AML-193 (cell line): ENCODE data around the gene TES.
"Not testable (repeated sequence)": the region's sequence is repeated elsewhere in the genome, so short reads cannot be mapped to it uniquely, and the experiment has no call there.

Experiments
- DNase-seq, 2 experiments: peaks; one replicate each; lab custom pipeline; 2025; lab: John Stamatoyannopoulos, UW

The TES gene

DNA sequence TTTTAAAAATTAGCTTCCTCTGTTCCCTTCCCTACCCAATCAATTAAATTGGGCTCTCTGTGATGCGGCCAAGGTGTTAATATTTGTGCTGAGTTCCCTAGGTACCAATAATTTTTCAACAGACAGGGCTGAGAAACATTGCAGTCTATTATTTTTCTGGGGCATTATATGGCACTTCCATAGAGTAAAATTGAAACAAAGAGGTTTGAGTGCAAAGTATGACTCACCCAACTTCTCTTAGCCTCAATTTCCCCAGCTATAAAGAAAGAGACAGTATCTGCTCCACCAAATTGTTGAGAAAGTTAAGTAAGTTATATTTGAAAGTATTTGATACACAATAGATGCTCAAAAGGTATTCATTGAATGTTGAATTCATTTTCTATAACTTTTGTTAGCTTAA is 74.9 kb downstream of the TES start:
- no peak for DNase-seq

DNA sequence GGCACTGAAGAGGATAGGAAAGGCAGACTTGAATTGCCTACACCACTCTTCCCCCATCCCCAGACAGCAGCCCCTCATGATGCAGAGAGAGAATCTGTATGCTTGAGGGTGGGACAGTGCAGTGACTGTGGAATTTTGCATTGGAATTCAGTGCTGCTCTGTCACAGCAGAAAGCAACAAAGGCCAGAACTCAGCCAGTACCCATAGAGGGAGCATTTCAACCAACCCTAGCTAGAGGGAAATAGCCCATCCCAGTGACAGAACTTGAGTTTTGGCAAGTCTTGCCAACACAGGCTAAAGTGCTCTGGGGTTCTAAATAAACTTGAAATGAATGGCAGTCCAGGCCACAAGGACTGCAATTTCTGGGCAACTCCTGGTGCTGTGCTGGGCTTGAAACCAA is 80.4 kb downstream of the TES start:
- DNase-seq: no peak

DNA sequence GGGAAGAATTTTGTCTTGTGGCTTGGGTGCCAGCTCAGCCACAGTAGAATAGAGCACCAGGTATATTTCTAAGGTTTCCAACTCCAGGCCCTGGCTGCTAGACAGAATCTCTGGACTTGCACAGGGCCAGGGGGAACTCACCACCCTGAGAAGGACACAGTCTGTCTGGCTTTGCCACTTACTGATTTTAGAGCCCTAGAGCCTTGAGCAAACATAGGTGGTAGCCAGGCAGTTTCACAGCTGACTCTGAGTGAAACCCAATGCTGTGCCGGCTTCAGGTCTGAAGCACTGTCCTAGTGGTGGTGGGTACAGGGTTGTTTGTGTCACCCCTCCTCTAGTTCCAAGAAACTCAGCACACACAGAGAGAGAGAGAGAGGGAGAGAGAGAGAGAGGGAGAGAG is 81.6 kb downstream of the TES start:
- DNase-seq: no peak

DNA sequence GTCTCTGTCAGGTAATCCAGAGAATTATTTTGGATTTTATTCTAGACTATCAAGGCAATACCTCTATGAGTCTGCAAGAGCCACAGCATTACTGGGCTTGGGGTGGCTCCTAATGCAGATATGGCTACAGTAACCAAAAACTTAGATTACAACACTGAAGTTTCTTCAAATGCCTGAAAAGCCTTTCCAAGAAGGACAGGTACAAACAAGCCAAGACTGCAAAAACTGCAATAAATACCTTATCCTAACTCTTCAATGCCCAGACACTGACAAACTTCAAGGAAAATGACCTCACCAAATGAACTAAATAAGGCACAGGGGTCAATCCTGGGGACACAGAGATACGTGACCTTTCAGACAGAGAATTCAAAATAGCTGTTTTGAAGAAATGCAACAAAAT is 82.0 kb downstream of the TES start:
- no peak for DNase-seq

DNA sequence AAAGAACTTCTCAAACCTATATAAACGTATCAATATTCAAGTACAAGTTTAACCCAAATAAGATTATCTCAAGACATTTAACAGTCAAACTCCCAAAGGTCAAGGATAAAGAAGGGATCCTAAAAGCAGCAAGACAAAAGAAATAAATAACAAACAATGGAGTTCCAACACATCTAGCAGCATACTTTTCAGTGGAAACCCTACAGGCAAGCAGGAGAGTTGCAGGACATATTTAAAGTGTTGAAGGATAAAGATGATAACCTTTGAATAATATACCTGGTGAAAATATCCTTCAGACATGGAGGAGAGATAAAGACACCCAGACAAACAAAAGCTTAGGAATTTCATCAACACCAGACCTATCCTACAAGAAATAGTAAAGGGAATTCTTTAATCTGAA is 82.8 kb downstream of the TES start:
- DNase-seq: no peak

DNA sequence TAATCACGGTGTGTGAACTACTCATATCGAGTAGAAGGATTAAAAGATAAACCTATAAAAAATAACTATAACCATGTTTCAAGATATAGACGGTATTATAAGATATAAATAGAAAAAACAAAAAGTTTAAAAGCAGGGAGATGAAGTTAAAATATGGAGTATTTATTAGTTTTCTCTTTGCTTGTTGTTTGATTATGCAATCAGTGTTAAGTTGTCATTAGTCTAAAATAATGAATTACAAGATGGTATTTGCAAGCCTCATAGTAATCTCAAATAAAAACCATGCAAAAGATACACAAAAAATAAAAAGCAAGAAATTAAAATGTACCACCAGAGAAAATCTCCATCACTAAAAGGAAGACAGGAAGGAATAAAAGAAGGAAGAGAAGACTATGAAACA is 83.3 kb downstream of the TES start:
- DNase-seq: no peak

DNA sequence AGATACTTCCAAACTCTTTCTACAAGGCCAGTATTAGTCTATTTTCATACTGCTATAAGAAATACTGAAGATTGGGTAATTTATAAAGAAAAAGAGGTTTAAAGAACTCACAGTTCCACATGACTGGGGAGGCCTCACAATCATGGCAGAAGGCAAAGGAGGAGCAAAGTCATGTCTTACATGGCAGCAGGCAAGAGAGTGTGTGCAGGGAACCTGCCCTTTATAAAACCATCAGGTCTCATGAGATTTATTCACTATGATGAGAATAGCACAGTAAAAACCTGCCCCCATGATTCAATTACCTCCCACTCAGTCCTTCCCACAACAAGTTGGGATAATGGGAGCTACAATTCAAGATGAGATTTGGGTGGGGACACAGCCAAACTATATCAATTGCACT is 85.6 kb downstream of the TES start:
- not testable (repeated sequence) for DNase-seq

DNA sequence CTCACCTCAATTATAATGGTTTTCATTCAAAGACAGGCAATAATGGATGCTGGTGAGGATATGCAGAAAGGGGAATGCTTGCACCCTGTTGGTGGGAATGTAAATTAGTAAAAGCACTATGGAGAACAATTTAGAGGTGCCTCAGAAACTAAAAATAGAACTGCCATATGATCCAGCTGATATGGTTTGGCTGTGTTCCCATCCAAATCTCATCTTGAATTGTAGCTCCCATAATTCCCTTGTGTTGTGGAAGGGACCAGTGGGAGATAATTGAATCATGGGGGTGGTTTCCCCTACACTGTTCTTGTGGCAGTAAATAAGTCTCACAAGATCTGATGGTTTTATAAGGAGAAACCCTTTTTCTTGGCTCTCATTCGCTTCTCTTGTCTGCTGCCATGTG is 87.7 kb downstream of the TES start:
- DNase-seq: no peak

DNA sequence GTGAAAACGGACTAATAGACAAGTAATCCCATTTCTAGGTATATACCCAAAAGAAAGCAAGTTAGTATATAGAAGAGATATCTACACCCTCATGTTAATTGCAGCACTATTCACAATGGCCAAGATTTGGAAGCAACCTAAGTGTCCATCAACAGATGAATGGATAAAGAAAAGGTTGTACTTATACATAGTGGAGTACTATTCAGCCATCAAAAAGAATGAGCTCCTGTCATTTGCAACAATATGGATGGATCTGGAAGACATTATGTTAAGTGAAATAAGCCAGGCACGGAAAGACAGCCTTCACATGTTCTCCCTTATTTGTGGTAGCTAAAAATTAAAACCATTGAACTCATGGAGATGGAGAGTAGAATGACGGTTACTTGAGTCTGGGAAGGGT is 88.2 kb downstream of the TES start:
- no peak for DNase-seq

DNA sequence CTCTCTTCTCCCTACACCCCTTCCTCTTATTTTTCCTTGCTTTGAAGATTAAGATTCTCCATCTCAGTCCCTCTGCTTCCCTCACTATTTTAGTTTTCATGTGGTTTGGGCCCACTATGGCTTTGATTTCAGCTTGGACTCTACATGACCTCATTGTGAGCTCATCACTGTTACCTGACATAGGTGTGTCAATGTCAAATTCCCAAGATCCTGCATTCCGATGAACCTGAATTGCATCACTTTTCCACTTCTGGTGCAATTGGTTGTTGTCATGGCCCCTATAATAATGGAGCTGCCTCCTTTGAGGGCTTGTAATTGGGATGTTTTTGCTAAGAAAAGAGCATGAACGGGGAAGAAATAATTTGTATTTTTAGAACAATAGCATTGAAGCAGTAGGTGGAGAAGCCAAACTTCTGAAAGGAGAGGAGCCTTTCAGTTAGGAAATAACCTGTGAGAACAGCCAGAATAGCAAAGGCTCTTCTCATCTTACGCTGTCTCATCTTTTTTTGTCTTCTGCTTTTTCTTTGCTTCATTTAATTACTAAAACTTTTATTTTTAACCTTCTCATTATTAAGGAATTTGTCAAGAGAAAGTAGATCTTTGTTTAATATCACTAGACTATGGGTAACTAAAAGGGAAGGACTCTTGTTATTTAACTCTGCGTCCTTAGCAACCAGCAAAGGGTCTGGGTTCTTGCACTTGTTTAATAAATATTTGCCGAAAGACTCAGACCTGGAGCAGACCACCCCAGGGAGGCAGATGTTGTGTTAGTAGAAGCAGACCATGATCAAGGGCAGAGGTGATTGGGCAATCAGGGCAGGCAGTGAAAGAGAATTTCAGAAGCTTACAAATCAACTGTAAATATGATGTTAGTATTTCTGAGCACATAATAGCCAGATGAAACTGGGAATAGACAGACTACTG is 95.4 kb downstream of the TES start:
- no peak for DNase-seq

DNA sequence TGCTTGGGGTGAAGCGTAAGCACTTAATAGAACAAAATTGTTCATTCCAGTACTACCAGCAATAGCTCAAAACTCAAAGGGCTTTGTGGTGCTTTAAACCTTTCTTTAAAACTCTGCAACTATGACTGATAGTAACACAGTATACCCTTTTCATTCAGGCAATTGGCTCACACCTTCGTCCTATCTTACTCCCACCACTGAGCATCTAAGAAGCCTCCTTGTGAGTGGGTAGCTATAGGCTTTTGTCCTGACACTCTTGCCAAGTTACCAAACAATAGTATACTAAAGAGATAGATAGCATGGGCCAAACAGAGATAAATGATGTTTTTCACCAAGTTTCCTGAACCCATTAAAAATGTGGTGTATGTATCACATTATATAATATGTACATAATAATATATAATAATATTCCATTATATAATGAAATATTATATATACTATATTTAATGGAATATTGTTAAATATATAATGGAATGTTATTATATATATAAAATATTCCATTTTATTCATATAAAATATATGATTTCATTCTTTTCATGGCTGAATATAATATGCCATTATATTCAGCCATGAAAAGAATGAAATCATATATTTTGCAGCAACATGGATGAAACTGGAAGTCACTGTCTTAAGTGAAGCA is 96.2 kb downstream of the TES start:
- DNase-seq: no peak

DNA sequence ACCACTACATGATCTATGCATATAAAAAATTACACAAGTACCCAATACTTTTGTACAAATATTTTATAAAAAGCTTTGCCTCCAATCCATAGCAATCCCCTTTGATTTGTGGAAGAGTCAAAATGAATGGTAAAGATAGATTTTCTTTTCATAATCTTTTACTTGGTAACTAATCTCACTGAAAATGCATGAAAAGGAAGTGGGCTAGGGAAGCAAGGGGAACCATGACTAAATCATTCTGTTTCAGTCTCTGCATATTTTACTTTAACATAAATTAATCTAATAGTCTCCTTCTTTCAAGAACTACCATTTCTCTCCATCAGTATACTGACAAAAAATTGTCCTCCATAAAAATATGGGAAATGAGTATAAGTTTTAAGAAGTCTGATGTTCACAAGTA is 96.9 kb downstream of the TES start:
- no peak for DNase-seq
